BLaER1 (cell line): ENCODE results near the gene GABRD.
A peak's percentile ranks its signal among the peaks of the same experiment; 100 is the strongest.

Experiments used
- H3K27ac ChIP-seq: shearing (Covaris generic); formaldehyde crosslinking; 2 replicates; pipeline ENCODE4 v1.8.1; 2022
- H3K27me3 ChIP-seq: shearing (Covaris generic); formaldehyde crosslinking; 2 replicates; pipeline ENCODE4 v1.8.1; 2022
- H3K36me3 ChIP-seq: shearing (Covaris generic); formaldehyde crosslinking; 2 replicates; pipeline ENCODE4 v1.8.1; 2022
- H3K4me1 ChIP-seq: shearing (Covaris generic); formaldehyde crosslinking; 2 replicates; pipeline ENCODE4 v1.8.1; 2022
- H3K4me2 ChIP-seq: shearing (Covaris generic); formaldehyde crosslinking; 2 replicates; pipeline ENCODE4 v1.8.1; 2022
- H3K4me3 ChIP-seq: shearing (Covaris generic); formaldehyde crosslinking; 2 replicates; pipeline ENCODE4 v1.8.1; 2022
- H3K9ac ChIP-seq: shearing (Covaris generic); formaldehyde crosslinking; 2 replicates; pipeline ENCODE4 v1.8.1; 2022
- H3K9me3 ChIP-seq: shearing (Covaris generic); formaldehyde crosslinking; 2 replicates; pipeline ENCODE4 v1.8.1; 2022
- H4K20me1 ChIP-seq: shearing (Covaris generic); formaldehyde crosslinking; 2 replicates; pipeline ENCODE4 v1.8.1; 2022
- Cebpa-rat ChIP-seq: shearing (Covaris generic); IDR thresholded peaks from 2 replicates; pipeline ENCODE4 v1.8.1; 2022

Gene GABRD

GRCh38 chr1:1996207-1996651 is 22.9 kb upstream of the GABRD start:
- Histone ChIP-seq H3K9me3 (no peaks in the 10 kb centered on the region), H3K4me2 (peak overlapping the region; percentile 59), H3K27ac (peak overlapping the region; percentile 75), H3K4me1 (peaks cover 19% of the 10 kb centered on the region), H3K9ac (peak overlapping the region; percentile 58; the same call in 1 of the 2 replicates), H4K20me1 (no peaks in the 10 kb centered on the region), H3K36me3 (no peaks in the 10 kb centered on the region), H3K4me3 (no peak overlapping the region), H3K27me3 (no peaks in the 10 kb centered on the region)
- TF ChIP-seq Cebpa-rat: 0 out of 2 replicates have a peak, but pooled peaks have one; percentile 64

- no peaks in the 10 kb centered on the region for H4K20me1 ChIP-seq
- H3K4me2 ChIP-seq: no peak overlapping the region
- H3K4me3 ChIP-seq: no peak overlapping the region
- peaks cover 19% of the 10 kb centered on the region for H3K4me1 ChIP-seq
- no peaks in the 10 kb centered on the region for H3K9me3 ChIP-seq
- H3K9ac ChIP-seq: no peak overlapping the region
- TF ChIP-seq Cebpa-rat: no peak
- no peaks in the 10 kb centered on the region for H3K27me3 ChIP-seq
- no peak overlapping the region for H3K27ac ChIP-seq
- H3K36me3 ChIP-seq: no peaks in the 10 kb centered on the region
These were observed 21.6 kb upstream of the GABRD start for GRCh38 chr1:1997576-1997975.

GRCh38 chr1:2000432-2000831 is 18.7 kb upstream of the GABRD start:
- no peaks in the 10 kb centered on the region for H4K20me1 ChIP-seq
- H3K4me3 ChIP-seq: no peak overlapping the region
- no peaks in the 10 kb centered on the region for H3K36me3 ChIP-seq
- H3K27me3 ChIP-seq: peaks cover 27% of the 10 kb centered on the region
- H3K9me3 ChIP-seq: no peaks in the 10 kb centered on the region
- no peak overlapping the region for H3K4me2 ChIP-seq
- H3K9ac ChIP-seq: no peak overlapping the region
- TF ChIP-seq Cebpa-rat: no peak
- no peak overlapping the region for H3K27ac ChIP-seq
- H3K4me1 ChIP-seq: peaks cover 33% of the 10 kb centered on the region

GRCh38 chr1:2000850-2001249 is 18.3 kb upstream of the GABRD start:
- Histone ChIP-seq H3K4me1 (peaks cover 29% of the 10 kb centered on the region), H3K4me3 (no peak overlapping the region), H3K4me2 (no peak overlapping the region), H3K9me3 (no peaks in the 10 kb centered on the region), H3K27ac (no peak overlapping the region), H3K9ac (no peak overlapping the region), H3K27me3 (peaks cover 27% of the 10 kb centered on the region), H3K36me3 (no peaks in the 10 kb centered on the region), H4K20me1 (no peaks in the 10 kb centered on the region)
- TF ChIP-seq Cebpa-rat: no peak

GRCh38 chr1:2001773-2002411 is 17.3 kb upstream of the GABRD start:
- no peaks in the 10 kb centered on the region for H3K9me3 ChIP-seq
- no peaks in the 10 kb centered on the region for H4K20me1 ChIP-seq
- H3K4me2 ChIP-seq: no peak overlapping the region
- no peak overlapping the region for H3K9ac ChIP-seq
- H3K4me1 ChIP-seq: peaks cover 18% of the 10 kb centered on the region; the same call in 1 of the 2 replicates
- H3K27ac ChIP-seq: no peak overlapping the region
- TF ChIP-seq Cebpa-rat: no peak
- peaks cover 27% of the 10 kb centered on the region for H3K27me3 ChIP-seq
- no peaks in the 10 kb centered on the region for H3K36me3 ChIP-seq
- H3K4me3 ChIP-seq: no peak overlapping the region

DNA sequence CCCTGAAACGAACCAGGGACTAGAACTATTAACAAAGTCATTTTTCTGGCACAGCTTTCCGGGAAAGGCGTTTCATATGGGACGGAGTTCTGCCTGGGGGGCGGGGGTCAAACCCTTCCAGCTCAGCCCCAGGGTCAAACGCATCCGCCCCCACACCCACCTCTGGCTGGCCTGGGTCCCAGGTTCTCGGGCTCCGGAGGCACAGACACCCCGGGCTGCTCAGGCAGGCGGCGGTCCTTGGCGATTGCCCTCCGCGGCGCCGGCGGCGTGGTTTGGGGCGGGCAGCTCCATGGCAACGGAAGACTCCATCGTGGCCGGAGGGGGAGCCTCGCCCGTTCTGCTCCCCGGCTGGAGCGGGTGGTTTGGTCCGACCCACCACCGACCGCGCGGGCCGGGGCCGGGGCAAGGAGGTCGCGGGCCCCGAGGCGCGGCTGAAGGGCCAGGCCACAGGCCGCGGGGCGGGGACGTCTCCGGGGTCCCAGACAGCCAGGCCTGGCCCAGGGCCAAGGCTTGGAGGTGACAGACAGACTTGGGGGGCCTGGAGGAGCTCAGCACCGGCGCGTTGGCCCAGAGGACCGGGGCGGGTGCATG is 15.5 kb upstream of the GABRD start, which contains the start of gene CFAP74:
CFAP74 (minus strand) TSS at position 246 of the 591 bp plus-strand sequence. CDS start 12,830 bp downstream, outside the sequence.
- Histone ChIP-seq H3K36me3 (no peaks in the 10 kb centered on the region), H3K4me1 (peaks cover 18% of the 10 kb centered on the region), H3K4me2 (peak within 1 kb of the TSS; percentile 36), H4K20me1 (no peaks in the 10 kb centered on the region), H3K27ac (no peak within 1 kb of the TSS), H3K9me3 (no peaks in the 10 kb centered on the region), H3K9ac (no peak within 1 kb of the TSS), H3K4me3 (no peak within 1 kb of the TSS), H3K27me3 (peaks cover 27% of the 10 kb centered on the region)
- no peak for TF ChIP-seq Cebpa-rat

DNA sequence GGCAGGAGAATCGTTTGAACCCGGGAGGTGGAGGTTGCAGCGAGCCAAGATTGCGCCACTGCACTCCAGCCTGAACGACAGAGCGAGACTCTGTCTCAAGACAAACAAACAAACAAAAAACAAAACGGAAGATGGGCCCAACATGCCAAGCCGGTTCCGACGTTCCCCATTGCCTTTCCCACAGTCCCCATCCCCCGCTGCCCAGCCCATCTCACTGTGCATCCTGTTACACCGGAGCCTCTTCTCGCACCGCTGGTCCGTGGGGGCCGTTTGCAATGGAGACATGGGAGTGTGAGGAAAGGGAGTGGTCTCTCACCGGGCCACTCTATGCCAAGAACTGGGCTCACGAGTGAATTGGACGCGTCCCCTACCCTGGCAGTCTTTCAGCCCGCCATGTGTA is 14.3 kb upstream of the GABRD start:
- TF ChIP-seq Cebpa-rat: no peak
- Histone ChIP-seq H3K9me3 (no peaks in the 10 kb centered on the region), H3K27ac (no peak overlapping the region), H3K4me1 (peaks cover 30% of the 10 kb centered on the region), H3K36me3 (no peaks in the 10 kb centered on the region), H3K4me3 (no peak overlapping the region), H3K4me2 (no peak overlapping the region), H4K20me1 (no peaks in the 10 kb centered on the region), H3K9ac (no peak overlapping the region), H3K27me3 (peaks cover 27% of the 10 kb centered on the region)

GRCh38 chr1:2009101-2010053 is 9.8 kb upstream of the GABRD start:
- Histone ChIP-seq H3K4me2 (peak overlapping the region; percentile 69), H3K27me3 (peaks cover 14% of the 10 kb centered on the region), H3K36me3 (no peaks in the 10 kb centered on the region), H4K20me1 (no peaks in the 10 kb centered on the region), H3K4me1 (peaks cover 36% of the 10 kb centered on the region), H3K4me3 (no peak overlapping the region), H3K9ac (no peak overlapping the region), H3K9me3 (no peaks in the 10 kb centered on the region), H3K27ac (no peak overlapping the region)
- TF ChIP-seq Cebpa-rat: no peak

- H3K27me3 ChIP-seq: peaks cover 22% of the 10 kb centered on the region
- H3K9me3 ChIP-seq: no peaks in the 10 kb centered on the region
- no peak overlapping the region for H3K27ac ChIP-seq
- no peak overlapping the region for H3K4me3 ChIP-seq
- H3K4me1 ChIP-seq: peaks cover 44% of the 10 kb centered on the region
- TF ChIP-seq Cebpa-rat: no peak
- H3K9ac ChIP-seq: no peak overlapping the region
- H3K4me2 ChIP-seq: peak overlapping the region; percentile 62
- no peaks in the 10 kb centered on the region for H4K20me1 ChIP-seq
- no peaks in the 10 kb centered on the region for H3K36me3 ChIP-seq
These were observed 5.0 kb upstream of the GABRD start for GRCh38 chr1:2014181-2014580.
